ENCODE data around the gene LYPD6B.

Gene LYPD6B

GRCh38 chr2:149023091-149023490 lies 15.4 kb upstream of the LYPD6B start:
- H4K91ac ChIP-seq (ENCODE audit: low read depth, low read length, poor library complexity): no peak overlapping the region
- no peak overlapping the region for H2AFZ ChIP-seq (ENCODE audit: low read length)
- H2BK120ac ChIP-seq (ENCODE audit: low read depth, low read length): no peak overlapping the region
- H3K27ac ChIP-seq (replicated peaks; ENCODE audit: low read length): no peak overlapping the region
- DNase-seq (ENCODE audit: low spot score): no peak
- peaks cover 9 to 58% of the 10 kb centered on the region in 2 donors for H3K36me3 ChIP-seq (replicated peaks in 1 of 2; ENCODE audit: control insufficient read depth in 2 of 2, insufficient read depth in 2 of 2, low read length in 2 of 2)
- H4K8ac ChIP-seq (ENCODE audit: low read depth, low read length): no peak overlapping the region
- no CpG with 5 or more reads among the region's 6 CpGs for WGBS, 2 donors (ENCODE audit: extremely low coverage in 2 of 2, insufficient read length in 2 of 2, insufficient replicate concordance in 1 of 2)
- no peak overlapping the region for H3K18ac ChIP-seq (ENCODE audit: low read length)
- H3K4me2 ChIP-seq (ENCODE audit: insufficient read depth, low read length, poor library complexity, severe bottlenecking): no peak overlapping the region
- H2BK5ac ChIP-seq (ENCODE audit: low read length): no peak overlapping the region
- no peak overlapping the region for H3K4me3 ChIP-seq (ENCODE audit: low read length in 2 of 2)
- H3K9ac ChIP-seq (ENCODE audit: low read depth, low read length, poor library complexity): no peak overlapping the region
- H3K9me3 ChIP-seq (replicated peaks in 1 of 2; ENCODE audit: control insufficient read depth in 2 of 2, insufficient read depth in 1 of 2, low read depth in 1 of 2, low read length in 2 of 2): no peaks in the 10 kb centered on the region
- H3K27me3 ChIP-seq (ENCODE audit: control insufficient read depth in 3 of 3, insufficient read depth in 3 of 3, low read depth in 1 of 3, low read length in 3 of 3): no peaks in the 10 kb centered on the region
- H2BK15ac ChIP-seq (ENCODE audit: low read length): no peak overlapping the region
- H2AK5ac ChIP-seq (ENCODE audit: low read depth, low read length): no peak overlapping the region
- no peak overlapping the region for H3K23ac ChIP-seq (ENCODE audit: low read depth, low read length, poor library complexity)
- H3K14ac ChIP-seq (ENCODE audit: low read length): no peak overlapping the region
- no peak overlapping the region for H3K4ac ChIP-seq (ENCODE audit: low read length)
- H3K4me1 ChIP-seq (ENCODE audit: control insufficient read depth in 2 of 2, insufficient read depth in 1 of 2, low read depth in 1 of 2, low read length in 2 of 2): peaks cover 7 to 9% of the 10 kb centered on the region in 2 donors
- no peak overlapping the region for H2BK12ac ChIP-seq (ENCODE audit: low read length)
- no peaks in the 10 kb centered on the region for H3K79me1 ChIP-seq (ENCODE audit: low read depth, low read length)

- no CpG with 5 or more reads among the region's 7 CpGs for WGBS, 2 donors (ENCODE audit: extremely low coverage in 2 of 2, insufficient read length in 2 of 2, insufficient replicate concordance in 1 of 2)
Observed at GRCh38 chr2:149027590-149028250, 10.8 kb upstream of the LYPD6B start.

GRCh38 chr2:149028377-149028776 lies 10.1 kb upstream of the LYPD6B start:
- Histone ChIP-seq H3K27ac (replicated peaks; ENCODE audit: low read length) (no peak overlapping the region), H3K23ac (ENCODE audit: low read depth, low read length, poor library complexity) (no peak overlapping the region), H2AFZ (ENCODE audit: low read length) (no peak overlapping the region), H3K9ac (ENCODE audit: low read depth, low read length, poor library complexity) (no peak overlapping the region), H4K8ac (ENCODE audit: low read depth, low read length) (no peak overlapping the region), H2BK5ac (ENCODE audit: low read length) (no peak overlapping the region), H3K18ac (ENCODE audit: low read length) (no peak overlapping the region), H3K79me1 (ENCODE audit: low read depth, low read length) (no peaks in the 10 kb centered on the region), H2BK12ac (ENCODE audit: low read length) (no peak overlapping the region), H3K4ac (ENCODE audit: low read length) (no peak overlapping the region), H3K9me3 (replicated peaks in 1 of 2; ENCODE audit: control insufficient read depth in 2 of 2, insufficient read depth in 1 of 2, low read depth in 1 of 2, low read length in 2 of 2) (no peaks in the 10 kb centered on the region), H4K91ac (ENCODE audit: low read depth, low read length, poor library complexity) (no peak overlapping the region), H3K27me3 (ENCODE audit: control insufficient read depth in 3 of 3, insufficient read depth in 3 of 3, low read depth in 1 of 3, low read length in 3 of 3) (no peaks in the 10 kb centered on the region), H3K4me1 (ENCODE audit: control insufficient read depth in 2 of 2, insufficient read depth in 1 of 2, low read depth in 1 of 2, low read length in 2 of 2) (peaks cover 7 to 9% of the 10 kb centered on the region in 2 donors), H3K4me3 (ENCODE audit: low read length in 2 of 2) (no peak overlapping the region), H2BK120ac (ENCODE audit: low read depth, low read length) (no peak overlapping the region), H2AK5ac (ENCODE audit: low read depth, low read length) (no peak overlapping the region), H2BK15ac (ENCODE audit: low read length) (no peak overlapping the region), H3K36me3 (replicated peaks in 1 of 2; ENCODE audit: control insufficient read depth in 2 of 2, insufficient read depth in 2 of 2, low read length in 2 of 2) (peaks cover 0 to 11% of the 10 kb centered on the region in 2 donors), H3K4me2 (ENCODE audit: insufficient read depth, low read length, poor library complexity, severe bottlenecking) (no peak overlapping the region), H3K14ac (ENCODE audit: low read length) (no peak overlapping the region)
- DNase-seq (ENCODE audit: low spot score): no peak
- WGBS, 2 donors (ENCODE audit: extremely low coverage in 2 of 2, insufficient read length in 2 of 2, insufficient replicate concordance in 1 of 2): no CpG with 5 or more reads among the region's 6 CpGs

More at GRCh38 chr2:149027590-149028250, 10.8 kb upstream of the LYPD6B start:
- Histone ChIP-seq H2AK5ac (ENCODE audit: low read depth, low read length) (no peak overlapping the region), H2BK12ac (ENCODE audit: low read length) (no peak overlapping the region), H4K91ac (ENCODE audit: low read depth, low read length, poor library complexity) (no peak overlapping the region), H3K4me3 (ENCODE audit: low read length in 2 of 2) (no peak overlapping the region), H2BK120ac (ENCODE audit: low read depth, low read length) (no peak overlapping the region), H2BK15ac (ENCODE audit: low read length) (no peak overlapping the region), H3K36me3 (replicated peaks in 1 of 2; ENCODE audit: control insufficient read depth in 2 of 2, insufficient read depth in 2 of 2, low read length in 2 of 2) (peaks cover 3 to 17% of the 10 kb centered on the region in 2 donors), H2BK5ac (ENCODE audit: low read length) (no peak overlapping the region), H3K9ac (ENCODE audit: low read depth, low read length, poor library complexity) (no peak overlapping the region), H3K4me2 (ENCODE audit: insufficient read depth, low read length, poor library complexity, severe bottlenecking) (no peak overlapping the region), H3K79me1 (ENCODE audit: low read depth, low read length) (no peaks in the 10 kb centered on the region), H2AFZ (ENCODE audit: low read length) (no peak overlapping the region), H3K14ac (ENCODE audit: low read length) (no peak overlapping the region), H3K18ac (ENCODE audit: low read length) (no peak overlapping the region), H4K8ac (ENCODE audit: low read depth, low read length) (no peak overlapping the region), H3K27ac (replicated peaks; ENCODE audit: low read length) (no peak overlapping the region), H3K23ac (ENCODE audit: low read depth, low read length, poor library complexity) (no peak overlapping the region), H3K9me3 (replicated peaks in 1 of 2; ENCODE audit: control insufficient read depth in 2 of 2, insufficient read depth in 1 of 2, low read depth in 1 of 2, low read length in 2 of 2) (no peaks in the 10 kb centered on the region), H3K27me3 (ENCODE audit: control insufficient read depth in 3 of 3, insufficient read depth in 3 of 3, low read depth in 1 of 3, low read length in 3 of 3) (no peaks in the 10 kb centered on the region), H3K4ac (ENCODE audit: low read length) (no peak overlapping the region), H3K4me1 (ENCODE audit: control insufficient read depth in 2 of 2, insufficient read depth in 1 of 2, low read depth in 1 of 2, low read length in 2 of 2) (peaks cover 7 to 9% of the 10 kb centered on the region in 2 donors)
- no peak for DNase-seq (ENCODE audit: low spot score)

- Histone ChIP-seq H4K8ac (ENCODE audit: low read depth, low read length) (no peak overlapping the region), H3K18ac (ENCODE audit: low read length) (no peak overlapping the region), H3K36me3 (replicated peaks in 1 of 2; ENCODE audit: control insufficient read depth in 2 of 2, insufficient read depth in 2 of 2, low read length in 2 of 2) (peaks cover 0 to 6% of the 10 kb centered on the region in 2 donors), H3K4me1 (ENCODE audit: control insufficient read depth in 2 of 2, insufficient read depth in 1 of 2, low read depth in 1 of 2, low read length in 2 of 2) (peaks cover 9 to 10% of the 10 kb centered on the region in 2 donors), H2AFZ (ENCODE audit: low read length) (no peak overlapping the region), H3K4ac (ENCODE audit: low read length) (no peak overlapping the region), H3K23ac (ENCODE audit: low read depth, low read length, poor library complexity) (no peak overlapping the region), H2BK15ac (ENCODE audit: low read length) (no peak overlapping the region), H4K91ac (ENCODE audit: low read depth, low read length, poor library complexity) (no peak overlapping the region), H2AK5ac (ENCODE audit: low read depth, low read length) (no peak overlapping the region), H3K14ac (ENCODE audit: low read length) (no peak overlapping the region), H3K27ac (replicated peaks; ENCODE audit: low read length) (no peak overlapping the region), H2BK5ac (ENCODE audit: low read length) (no peak overlapping the region), H2BK12ac (ENCODE audit: low read length) (no peak overlapping the region), H3K9ac (ENCODE audit: low read depth, low read length, poor library complexity) (no peak overlapping the region), H3K79me1 (ENCODE audit: low read depth, low read length) (no peaks in the 10 kb centered on the region), H3K9me3 (replicated peaks in 1 of 2; ENCODE audit: control insufficient read depth in 2 of 2, insufficient read depth in 1 of 2, low read depth in 1 of 2, low read length in 2 of 2) (no peaks in the 10 kb centered on the region), H3K4me3 (ENCODE audit: low read length in 2 of 2) (no peak overlapping the region), H2BK120ac (ENCODE audit: low read depth, low read length) (no peak overlapping the region), H3K4me2 (ENCODE audit: insufficient read depth, low read length, poor library complexity, severe bottlenecking) (no peak overlapping the region), H3K27me3 (ENCODE audit: control insufficient read depth in 3 of 3, insufficient read depth in 3 of 3, low read depth in 1 of 3, low read length in 3 of 3) (no peaks in the 10 kb centered on the region)
- no peak for DNase-seq (ENCODE audit: low spot score)
- WGBS, 2 donors (ENCODE audit: extremely low coverage in 2 of 2, insufficient read length in 2 of 2, insufficient replicate concordance in 1 of 2): no CpG with 5 or more reads among the region's 2 CpGs
Observed at GRCh38 chr2:149028891-149029290, 9.6 kb upstream of the LYPD6B start.
